Measurements from ENCODE around the gene MRTFA.

MRTFA gene

GRCh38 chr22:40453671-40454070 is 182.8 kb downstream of the MRTFA start:
- H3K27ac ChIP-seq (ENCODE audit: low read depth, low read length), result no peak overlapping the region
- H2AFZ ChIP-seq (ENCODE audit: low read depth, low read length, severe bottlenecking), result no peak overlapping the region
- H3K27me3 ChIP-seq (ENCODE audit: low read length), result no peaks in the 10 kb centered on the region
- H3K4me2 ChIP-seq (ENCODE audit: low read depth, low read length, poor library complexity, severe bottlenecking), result no peak overlapping the region
- H3K4me3 ChIP-seq (ENCODE audit: insufficient read depth, low read length, poor library complexity, severe bottlenecking), result no peak overlapping the region
- H3F3A ChIP-seq (ENCODE audit: insufficient read depth), result peaks cover 5% of the 10 kb centered on the region; the same call in 1 of the 2 replicates
- peaks cover 7% of the 10 kb centered on the region; the same call in 1 of the 2 replicates for H3K36me3 ChIP-seq (ENCODE audit: low read length)
- peaks cover 99% of the 10 kb centered on the region for H3K79me2 ChIP-seq (ENCODE audit: insufficient read depth, low read length)
- no peak overlapping the region for H3K9ac ChIP-seq (ENCODE audit: low read length)
- H3K9me3 ChIP-seq (ENCODE audit: insufficient read depth, low read length), result no peaks in the 10 kb centered on the region
- H4K20me1 ChIP-seq (ENCODE audit: low read depth, low read length), result 0 out of 2 replicates have a peak, but pooled peaks cover 5% of the 10 kb centered on the region
- no peaks in the 10 kb centered on the region for H3K9me2 ChIP-seq (replicated peaks; ENCODE audit: insufficient read depth, low read length)
- TF ChIP-seq, protein P1, sequence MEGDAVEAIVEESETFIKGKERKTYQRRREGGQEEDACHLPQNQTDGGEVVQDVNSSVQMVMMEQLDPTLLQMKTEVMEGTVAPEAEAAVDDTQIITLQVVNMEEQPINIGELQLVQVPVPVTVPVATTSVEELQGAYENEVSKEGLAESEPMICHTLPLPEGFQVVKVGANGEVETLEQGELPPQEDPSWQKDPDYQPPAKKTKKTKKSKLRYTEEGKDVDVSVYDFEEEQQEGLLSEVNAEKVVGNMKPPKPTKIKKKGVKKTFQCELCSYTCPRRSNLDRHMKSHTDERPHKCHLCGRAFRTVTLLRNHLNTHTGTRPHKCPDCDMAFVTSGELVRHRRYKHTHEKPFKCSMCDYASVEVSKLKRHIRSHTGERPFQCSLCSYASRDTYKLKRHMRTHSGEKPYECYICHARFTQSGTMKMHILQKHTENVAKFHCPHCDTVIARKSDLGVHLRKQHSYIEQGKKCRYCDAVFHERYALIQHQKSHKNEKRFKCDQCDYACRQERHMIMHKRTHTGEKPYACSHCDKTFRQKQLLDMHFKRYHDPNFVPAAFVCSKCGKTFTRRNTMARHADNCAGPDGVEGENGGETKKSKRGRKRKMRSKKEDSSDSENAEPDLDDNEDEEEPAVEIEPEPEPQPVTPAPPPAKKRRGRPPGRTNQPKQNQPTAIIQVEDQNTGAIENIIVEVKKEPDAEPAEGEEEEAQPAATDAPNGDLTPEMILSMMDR (IDR thresholded peaks at IDR 0.05; ENCODE audit: insufficient read depth, low read length, poor library complexity, severe bottlenecking), result no peak

GRCh38 chr22:40452730-40453487 is 183.6 kb downstream of the MRTFA start:
- peaks cover 99% of the 10 kb centered on the region for H3K79me2 ChIP-seq (ENCODE audit: insufficient read depth, low read length)
- H3K36me3 ChIP-seq (ENCODE audit: low read length), result peaks cover 7% of the 10 kb centered on the region; the same call in 1 of the 2 replicates
- no peak overlapping the region for H3K4me2 ChIP-seq (ENCODE audit: low read depth, low read length, poor library complexity, severe bottlenecking)
- no peak overlapping the region for H2AFZ ChIP-seq (ENCODE audit: low read depth, low read length, severe bottlenecking)
- no peaks in the 10 kb centered on the region for H3K27me3 ChIP-seq (ENCODE audit: low read length)
- no peak for TF ChIP-seq EZH2phosphoT487 (conservative IDR thresholded peaks at IDR 0.05; ENCODE audit: low read length)
- TF ChIP-seq, protein P1 (IDR thresholded peaks at IDR 0.05; ENCODE audit: insufficient read depth, low read length, poor library complexity, severe bottlenecking), result no peak
- H3K4me3 ChIP-seq (ENCODE audit: insufficient read depth, low read length, poor library complexity, severe bottlenecking), result no peak overlapping the region
- H3F3A ChIP-seq (ENCODE audit: insufficient read depth), result peaks cover 5% of the 10 kb centered on the region; the same call in 1 of the 2 replicates
- H3K9me2 ChIP-seq (replicated peaks; ENCODE audit: insufficient read depth, low read length), result no peaks in the 10 kb centered on the region
- no peak overlapping the region for H3K9ac ChIP-seq (ENCODE audit: low read length)
- no peak overlapping the region for H3K27ac ChIP-seq (ENCODE audit: low read depth, low read length)
- 0 out of 2 replicates have a peak, but pooled peaks cover 5% of the 10 kb centered on the region for H4K20me1 ChIP-seq (ENCODE audit: low read depth, low read length)
- H3K9me3 ChIP-seq (ENCODE audit: insufficient read depth, low read length), result no peaks in the 10 kb centered on the region

GRCh38 chr22:40451210-40451609 is 185.3 kb downstream of the MRTFA start:
- Histone ChIP-seq H3K9ac (ENCODE audit: low read length) (no peak overlapping the region), H3K4me3 (ENCODE audit: insufficient read depth, low read length, poor library complexity, severe bottlenecking) (no peak overlapping the region), H3K9me3 (ENCODE audit: insufficient read depth, low read length) (no peaks in the 10 kb centered on the region), H3F3A (ENCODE audit: insufficient read depth) (no peaks in the 10 kb centered on the region), H3K79me2 (ENCODE audit: insufficient read depth, low read length) (peaks cover 99% of the 10 kb centered on the region), H3K9me2 (replicated peaks; ENCODE audit: insufficient read depth, low read length) (no peaks in the 10 kb centered on the region), H3K4me2 (ENCODE audit: low read depth, low read length, poor library complexity, severe bottlenecking) (no peak overlapping the region), H3K27me3 (ENCODE audit: low read length) (no peaks in the 10 kb centered on the region), H3K36me3 (ENCODE audit: low read length) (peaks cover 7% of the 10 kb centered on the region; the same call in 1 of the 2 replicates), H2AFZ (ENCODE audit: low read depth, low read length, severe bottlenecking) (no peak overlapping the region), H3K27ac (ENCODE audit: low read depth, low read length) (no peak overlapping the region), H4K20me1 (ENCODE audit: low read depth, low read length) (0 out of 2 replicates have a peak, but pooled peaks cover 5% of the 10 kb centered on the region)
- TF ChIP-seq, protein P1 (IDR thresholded peaks at IDR 0.05; ENCODE audit: insufficient read depth, low read length, poor library complexity, severe bottlenecking), result no peak
- no peak for TF ChIP-seq EZH2phosphoT487 (conservative IDR thresholded peaks at IDR 0.05; ENCODE audit: low read length)

Data from SU-DHL-6 (cell line).